Femur (tissue), 1 donor: ENCODE results near the gene DNAJC5.
"Not testable (repeated sequence)": the region's sequence is repeated elsewhere in the genome, so short reads cannot be mapped to it uniquely, and the experiment has no call there.

Experiments
- DNase-seq: peaks from one replicate; pipeline ENCODE4 v3.0.0-alpha.2; 2017

The DNAJC5 gene, protein sequence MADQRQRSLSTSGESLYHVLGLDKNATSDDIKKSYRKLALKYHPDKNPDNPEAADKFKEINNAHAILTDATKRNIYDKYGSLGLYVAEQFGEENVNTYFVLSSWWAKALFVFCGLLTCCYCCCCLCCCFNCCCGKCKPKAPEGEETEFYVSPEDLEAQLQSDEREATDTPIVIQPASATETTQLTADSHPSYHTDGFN

DNA sequence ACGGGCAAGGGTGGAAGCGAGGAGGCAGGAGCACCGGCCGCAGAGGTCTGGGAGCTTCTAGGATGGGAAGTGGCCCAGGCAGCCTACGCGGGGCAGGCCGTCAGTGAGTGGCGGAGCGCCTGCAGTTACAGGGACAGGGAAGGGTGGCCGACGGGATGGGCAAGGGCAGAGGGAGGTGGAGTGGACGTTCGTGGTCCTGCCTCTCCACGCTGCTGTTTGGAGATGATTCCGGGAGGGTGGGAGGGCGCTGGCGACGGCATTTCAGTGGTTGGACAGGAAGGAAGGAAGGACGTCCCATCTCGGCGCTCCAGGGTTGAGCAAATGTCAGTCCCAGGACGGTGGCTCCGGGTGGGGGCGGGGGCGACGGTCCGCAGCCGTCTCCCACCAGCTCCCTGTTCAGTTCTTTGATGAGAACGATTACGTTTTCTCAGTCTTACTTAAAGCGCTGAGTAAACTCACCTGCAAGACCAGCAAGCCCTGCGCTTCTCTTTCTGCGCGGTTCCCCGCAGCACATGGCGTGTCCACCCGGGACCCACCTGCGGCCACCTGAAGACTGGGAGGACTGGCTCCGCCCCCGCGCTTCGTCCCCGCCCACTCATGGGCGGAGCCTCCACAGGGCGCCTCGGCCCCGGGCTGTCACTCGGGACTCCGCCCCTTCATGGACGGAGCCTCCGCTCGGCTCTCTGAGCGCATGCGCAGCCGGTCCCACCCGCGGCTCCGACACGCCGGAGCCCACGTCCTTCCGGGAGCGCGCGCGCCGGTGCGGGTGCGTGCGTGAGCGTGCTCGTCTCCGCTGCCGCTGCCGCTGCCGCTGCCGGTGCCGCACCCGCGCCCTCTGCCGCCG lies at the start of gene DNAJC5:
Gene DNAJC5, plus strand, starts transcription at position 769 of the 844 bp plus-strand sequence. CDS start 33,220 bp downstream, outside the sequence.
- peak; percentile 96 for DNase-seq

DNA sequence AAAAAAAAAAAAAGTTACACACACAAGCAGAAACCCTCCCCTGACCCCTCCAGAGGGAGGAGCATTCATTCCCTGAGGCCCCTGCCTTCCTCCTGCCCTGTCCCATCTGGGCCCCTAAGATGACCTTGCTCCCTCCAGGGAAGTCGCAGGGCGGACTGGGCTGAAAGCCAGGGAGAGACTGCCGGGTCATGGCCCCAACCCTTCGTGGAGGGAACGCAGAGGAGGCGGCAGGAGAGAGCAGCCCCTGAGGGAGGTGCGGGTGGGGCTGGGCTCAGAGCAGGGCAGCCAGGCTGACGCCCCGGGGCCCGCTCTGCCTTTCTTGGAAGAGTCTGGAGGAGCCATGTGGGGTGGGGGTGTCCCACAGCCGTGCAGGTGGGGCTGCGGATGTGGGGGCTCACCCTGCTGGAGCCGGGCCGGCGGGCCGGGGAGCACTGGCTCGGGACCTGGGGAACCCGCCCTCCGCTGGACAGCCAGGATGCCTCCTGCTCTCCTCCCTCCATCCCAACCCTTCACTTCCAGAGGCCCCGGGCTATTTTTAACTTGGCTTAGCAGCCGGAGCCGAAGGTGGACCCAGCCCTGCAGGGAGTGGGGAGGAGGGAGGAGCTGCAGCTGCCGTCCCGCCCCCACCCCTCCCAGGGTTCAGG lies 48.7 kb upstream of the DNAJC5 start:
- peak; percentile 89 for DNase-seq

DNA sequence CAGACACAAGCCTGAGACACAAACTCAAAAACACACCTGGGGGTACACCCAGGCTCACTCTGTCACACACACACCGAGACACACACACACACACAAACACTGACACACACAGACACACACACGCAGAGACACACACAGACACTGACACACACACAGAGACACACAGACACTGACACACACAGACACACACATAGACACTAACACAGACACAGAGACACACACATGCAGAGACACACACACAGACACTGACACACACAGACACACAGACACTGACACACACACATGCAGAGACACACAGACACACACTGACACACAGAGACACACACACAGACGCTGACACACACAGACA lies 48.1 kb upstream of the DNAJC5 start:
- DNase-seq = no peak

DNA sequence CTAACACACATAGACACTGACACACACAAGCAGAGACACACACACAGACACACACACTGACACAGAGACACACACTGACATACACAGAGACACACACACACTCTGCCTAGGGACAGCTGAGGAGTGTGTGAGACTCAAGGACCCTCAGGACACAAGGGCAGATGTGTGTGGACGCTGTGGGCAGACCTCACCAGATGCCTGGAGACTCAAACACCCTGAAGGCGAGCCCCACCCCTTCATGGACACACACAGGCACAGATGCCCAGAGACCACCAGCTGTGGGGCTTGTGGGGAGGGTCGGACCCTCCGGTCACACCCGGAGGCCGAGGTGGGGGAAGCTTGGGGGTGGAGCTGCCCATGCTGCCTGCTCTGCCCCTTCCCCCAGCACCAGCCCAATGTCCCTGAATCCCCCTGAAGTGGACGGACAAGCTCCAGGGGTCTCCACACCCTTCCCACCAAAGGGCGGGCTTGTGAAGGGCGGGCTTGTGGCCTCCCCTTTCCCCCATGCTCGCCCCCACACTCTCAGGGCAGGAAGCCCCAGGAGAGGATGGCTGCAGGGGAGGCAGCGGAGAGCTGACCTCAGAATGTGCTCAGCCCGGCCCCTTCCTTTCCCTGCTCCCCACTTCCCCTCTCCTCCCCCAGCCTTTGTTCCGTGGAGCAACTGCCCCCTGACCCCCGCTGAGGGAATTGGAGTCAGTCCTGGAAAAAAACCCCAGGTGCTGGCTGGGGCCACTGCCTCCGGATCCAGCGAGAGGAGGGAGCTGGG lies 47.5 kb upstream of the DNAJC5 start:
- DNase-seq = peak; percentile 61

DNA sequence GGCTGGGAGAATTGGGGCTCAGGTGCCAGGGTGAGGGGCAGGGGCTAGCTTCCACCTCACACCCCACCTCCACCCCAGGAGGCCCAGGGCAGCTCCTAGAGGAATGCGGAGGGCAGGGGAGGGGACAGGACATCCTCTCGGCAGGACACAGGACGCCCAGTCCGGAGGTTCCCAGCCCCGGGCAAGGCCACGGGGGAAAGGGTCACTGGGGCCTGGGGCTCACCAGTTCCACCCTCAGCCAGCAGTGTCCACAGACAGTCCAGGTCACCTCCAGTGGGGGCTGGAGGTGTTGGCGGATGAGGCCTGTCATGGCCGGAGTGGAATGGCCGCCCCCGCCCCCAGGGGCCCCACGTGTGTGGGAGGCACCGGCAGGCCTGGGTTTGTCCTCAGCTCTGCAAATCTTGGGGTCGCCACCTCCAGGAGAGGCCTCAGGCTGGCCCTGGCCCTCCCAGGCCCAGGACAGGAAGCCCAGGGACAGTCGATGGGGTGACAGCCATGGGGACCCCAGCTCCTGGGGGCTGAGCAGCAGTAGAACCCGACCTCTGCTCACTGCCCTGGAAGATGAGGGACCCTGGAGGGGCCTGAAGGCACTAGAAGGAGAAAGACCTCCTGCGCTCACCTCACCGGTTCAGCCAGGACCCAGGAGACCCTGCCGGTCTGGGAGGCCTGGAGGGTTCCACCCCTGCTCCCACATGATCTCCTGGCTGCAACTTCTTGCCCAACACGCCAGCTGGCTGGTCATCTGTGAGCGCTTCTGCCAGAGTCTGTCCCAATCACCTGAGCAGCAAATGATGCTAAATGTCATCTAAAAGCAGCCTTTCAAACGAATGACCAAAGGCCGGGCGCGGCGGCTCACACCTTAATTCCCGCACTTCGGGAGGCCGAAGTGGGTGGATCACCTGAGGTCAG lies 46.7 kb upstream of the DNAJC5 start:
- peak; percentile 30 for DNase-seq

DNA sequence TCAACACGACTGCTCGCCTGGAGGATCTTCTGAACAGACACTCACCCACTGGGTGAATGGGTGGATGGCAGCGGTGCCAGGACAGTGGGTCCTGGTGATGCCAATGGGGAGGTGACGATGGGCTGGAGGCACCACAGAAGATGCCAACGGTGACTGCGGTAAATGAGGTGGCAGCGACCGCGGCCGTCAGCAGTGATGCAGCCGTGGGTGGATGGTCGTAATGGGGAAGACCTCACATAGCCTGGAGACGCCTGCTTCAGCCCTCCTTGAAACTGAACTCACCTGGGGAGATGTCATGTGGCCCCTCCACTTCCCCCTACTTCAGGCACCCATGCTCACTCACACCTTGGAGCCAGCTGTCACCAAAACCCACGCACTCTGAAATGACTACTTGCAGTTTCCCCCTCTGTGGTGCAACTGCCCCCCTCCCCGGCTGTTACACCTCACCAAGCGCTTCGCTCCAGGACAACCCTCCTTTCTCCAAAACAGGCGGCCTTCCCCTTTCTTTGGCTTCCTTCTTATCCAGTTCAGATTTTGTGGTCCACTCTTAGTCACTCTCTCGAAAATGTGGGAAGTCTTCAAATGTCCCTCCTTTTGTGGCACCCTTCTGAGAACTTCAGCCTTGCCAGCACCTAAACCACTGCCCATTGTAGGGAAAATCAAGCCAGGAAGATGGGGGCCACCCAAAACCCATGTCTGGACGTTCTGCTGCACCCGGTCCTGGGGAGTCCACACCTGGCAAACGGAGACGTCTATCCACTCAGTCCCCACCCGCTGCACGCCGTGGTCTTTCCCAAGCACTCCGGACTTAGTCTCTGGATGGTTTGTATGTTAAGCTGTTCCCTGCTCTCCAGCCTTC lies 44.0 kb upstream of the DNAJC5 start:
- no peak for DNase-seq

DNA sequence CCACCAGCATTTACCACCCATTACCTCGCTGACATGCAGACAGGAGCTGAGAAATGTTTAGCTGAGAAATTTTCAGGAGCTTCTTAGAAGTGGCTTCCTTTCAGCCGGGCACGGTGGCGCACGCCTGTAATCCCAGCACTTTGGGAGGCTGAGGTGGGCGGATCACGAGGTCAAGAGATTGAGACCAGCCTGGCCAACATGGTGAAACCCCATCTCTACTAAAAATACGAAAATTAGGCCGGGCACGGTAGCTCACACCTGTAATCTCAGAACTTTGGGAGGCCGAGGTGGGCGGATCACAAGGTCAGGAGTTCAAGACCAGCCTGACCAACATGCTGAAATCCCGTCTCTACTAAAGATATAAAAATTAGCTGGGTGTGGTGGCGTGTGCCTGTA lies 43.4 kb upstream of the DNAJC5 start:
- DNase-seq = not testable (repeated sequence)

DNA sequence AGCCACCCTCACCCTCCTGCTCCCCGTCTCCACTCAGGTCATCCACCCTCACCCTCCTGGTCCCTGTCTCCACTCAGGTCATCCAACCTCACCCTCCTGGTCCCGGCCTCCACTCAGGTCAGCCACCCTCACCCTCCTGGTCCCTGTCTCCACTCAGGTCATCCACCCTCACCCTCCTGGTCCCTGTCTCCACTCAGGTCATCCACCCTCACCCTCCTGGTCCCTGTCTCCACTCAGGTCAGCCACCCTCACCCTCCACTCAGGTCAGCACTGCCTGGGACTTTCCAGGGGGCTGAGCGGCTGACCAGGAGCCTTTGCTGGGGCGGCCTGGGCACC lies 41.2 kb upstream of the DNAJC5 start:
- DNase-seq = not testable (repeated sequence)

DNA sequence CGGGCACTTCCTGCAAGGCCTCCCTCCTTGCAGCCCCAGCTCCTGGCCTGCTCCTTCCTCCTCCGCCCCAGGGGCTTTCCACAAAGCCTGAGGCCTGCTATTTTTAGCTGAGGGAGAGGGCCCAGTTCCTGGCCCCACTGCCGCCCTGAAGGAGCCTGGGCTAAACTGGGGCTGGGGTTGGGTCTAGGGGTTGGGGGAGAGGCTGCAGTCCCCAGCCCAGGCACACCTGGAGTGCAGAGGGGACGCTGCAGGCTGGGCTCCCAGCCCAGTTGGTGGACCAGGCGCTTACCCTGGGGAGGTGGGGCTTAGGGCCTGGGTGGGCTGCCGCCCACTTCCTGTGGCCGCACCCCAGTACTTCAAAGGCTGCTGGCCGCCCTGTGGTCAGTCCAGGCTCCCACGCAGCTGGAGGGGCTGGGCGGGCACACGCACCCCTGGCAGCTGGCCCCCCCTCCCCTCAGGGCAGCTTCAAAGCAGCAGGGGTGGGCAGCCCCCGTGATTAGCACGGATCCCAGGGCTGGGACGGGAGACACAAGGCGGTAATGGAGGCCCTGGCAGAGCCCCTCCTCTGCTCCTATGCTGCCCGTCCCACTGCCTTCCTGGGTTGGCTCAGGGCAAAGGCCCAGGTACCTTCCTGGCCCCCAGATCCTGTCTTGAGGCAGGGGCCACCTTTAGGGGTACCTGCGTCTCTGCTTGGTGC lies 40.7 kb upstream of the DNAJC5 start:
- peak; percentile 74 for DNase-seq

DNA sequence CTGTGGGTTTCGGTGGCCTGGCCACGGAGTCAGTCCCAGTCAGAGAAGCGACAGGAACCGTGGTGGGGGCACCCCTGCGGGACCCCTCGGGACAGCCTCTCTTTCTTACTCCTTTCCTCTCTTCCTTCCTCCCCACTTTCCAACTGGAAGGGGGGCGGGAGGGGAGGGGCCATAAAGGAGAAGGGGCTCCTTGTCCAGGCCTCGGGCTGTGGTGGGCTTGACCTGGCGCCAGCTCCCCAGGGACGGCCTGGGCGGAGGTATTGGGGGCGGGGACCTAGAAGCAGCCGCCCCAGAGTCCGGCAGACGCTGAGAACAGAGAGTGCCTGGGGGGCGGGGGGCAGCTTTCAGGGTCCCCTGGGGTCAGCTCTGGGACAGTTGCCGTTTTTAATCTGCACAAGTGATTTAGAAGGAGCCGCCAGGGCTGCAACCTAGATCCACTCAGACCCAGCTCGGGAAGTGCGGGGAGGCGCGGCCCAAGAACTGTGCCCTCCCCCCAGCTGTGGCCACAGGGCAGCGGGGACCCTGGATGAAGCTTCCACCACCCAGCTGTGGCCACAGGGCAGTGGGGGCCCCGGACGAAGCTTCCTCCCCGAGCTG lies 40.1 kb upstream of the DNAJC5 start:
- peak; percentile 77 for DNase-seq

DNA sequence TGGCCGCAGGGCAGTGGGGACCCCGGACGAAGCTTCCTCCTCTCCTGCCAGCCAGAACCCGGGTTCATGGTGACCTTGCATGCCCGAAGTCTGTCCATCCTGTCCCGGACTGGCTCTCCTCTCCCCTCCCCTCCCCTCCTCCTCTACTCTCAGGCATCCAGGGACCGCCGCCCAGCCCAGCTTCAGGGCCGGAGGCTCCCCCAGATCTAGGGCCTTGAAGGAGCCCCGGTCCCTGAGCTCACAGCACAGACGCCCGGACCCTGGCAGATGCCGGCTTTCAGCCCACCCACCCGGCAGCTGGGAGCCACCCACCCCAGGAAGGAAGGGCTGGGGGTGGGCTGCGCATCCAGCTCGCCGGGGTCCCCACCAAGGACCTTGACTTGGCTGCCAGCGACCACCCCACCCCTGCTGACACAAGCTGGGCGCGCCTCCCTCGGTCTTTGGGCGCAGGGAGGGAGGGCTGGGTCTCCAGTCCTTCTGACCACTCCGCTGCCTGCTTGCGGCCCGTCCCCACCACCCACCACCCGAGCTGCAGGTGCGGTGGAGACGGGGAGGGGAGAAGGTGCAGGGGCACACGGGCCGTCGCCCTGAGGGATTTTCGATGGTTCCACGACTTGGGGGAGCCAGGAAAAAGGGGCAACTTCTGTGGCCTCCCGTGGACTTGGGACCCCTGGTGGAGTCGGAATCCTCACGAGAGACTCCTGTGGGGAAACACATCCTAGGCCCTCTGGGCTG lies 39.4 kb upstream of the DNAJC5 start:
- DNase-seq = no peak

DNA sequence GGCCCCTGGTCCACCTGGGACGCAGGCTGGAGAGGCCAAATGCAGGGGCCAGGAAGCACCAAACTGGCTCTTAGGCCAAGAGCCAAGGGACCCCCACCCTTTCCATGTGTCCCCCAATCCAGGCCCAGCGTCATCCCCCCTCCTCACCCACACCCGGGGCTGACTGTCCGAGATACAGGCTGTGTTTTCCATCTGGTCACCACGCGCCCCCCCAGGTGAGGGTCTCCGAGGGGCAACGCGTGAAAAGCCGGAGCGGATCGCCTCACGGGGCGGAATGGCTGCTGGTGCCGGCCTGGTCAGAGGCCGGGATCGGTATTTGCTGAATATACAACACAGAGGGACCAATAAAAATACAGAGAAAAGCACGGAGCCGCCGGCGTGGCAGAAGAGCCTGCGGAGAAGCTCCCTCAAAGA lies 38.8 kb upstream of the DNAJC5 start:
- no peak for DNase-seq

DNA sequence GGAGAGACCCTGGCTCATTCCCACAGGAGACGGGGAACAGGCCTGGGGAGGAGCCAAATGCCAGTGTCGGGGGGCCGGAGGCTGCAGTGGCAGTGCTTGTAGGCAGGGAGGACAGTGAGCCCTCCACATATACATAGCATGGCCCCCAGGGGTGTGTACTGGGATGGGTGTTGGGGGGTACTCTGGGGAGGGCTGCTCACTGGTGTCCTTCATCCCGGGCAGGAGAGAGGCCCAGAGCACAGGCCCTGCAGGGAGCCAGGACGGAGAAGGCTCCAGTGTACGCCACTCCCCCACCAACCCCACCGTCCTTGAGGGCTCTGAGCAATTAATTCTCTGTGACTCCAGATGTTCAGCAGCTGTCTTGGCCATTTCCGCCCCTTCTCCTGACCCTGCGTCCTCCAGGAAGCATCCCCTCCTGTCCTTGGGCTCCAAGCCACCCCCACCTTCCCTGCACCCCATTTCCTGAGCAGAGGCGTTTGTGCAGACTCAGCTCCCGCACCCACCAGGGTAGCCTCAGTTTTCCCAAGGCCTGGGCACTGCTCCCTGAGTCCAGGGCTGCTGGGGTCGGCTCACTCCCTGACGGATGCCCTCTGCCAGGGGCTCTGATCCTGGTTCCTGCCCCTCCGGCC lies 37.0 kb upstream of the DNAJC5 start:
- DNase-seq = peak; percentile 69

DNA sequence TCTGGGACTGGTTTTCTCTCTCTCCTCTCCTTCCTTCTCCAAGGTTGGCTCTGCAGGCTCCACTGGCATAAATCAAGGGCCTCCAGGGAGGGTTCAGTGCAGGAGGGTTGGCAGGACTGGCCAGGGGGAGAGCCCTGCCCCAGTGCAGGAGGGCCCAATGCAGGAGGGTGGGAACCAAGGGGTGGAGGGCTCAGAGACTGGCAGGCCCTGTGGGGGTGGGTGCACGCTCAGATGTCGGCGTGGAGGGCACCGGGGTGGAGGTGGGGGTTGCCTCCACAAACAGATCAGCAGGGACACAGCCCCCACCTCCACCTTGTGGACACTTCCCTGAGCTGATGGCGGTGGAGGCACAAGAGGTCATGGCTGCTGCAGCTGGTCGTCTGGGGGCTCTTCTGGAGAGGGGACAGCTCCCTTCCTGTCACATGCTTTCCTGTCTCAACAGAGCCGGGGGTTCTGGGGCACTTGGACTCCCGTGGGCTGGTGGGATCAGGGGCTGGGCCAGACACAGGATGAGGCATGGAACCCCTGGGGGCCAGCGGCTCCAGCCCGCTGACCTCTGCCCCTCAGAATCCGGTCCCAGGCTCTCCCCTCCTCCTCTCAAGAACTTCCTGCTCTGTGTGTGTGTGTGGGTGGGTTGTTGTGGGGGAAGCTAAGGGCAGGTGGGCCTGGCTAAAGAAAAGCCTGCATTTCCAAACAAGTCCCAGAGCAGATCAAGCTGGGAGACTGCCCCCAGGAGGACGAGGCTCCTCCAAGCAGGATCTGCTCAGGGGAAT lies 36.3 kb upstream of the DNAJC5 start:
- peak; percentile 71 for DNase-seq

DNA sequence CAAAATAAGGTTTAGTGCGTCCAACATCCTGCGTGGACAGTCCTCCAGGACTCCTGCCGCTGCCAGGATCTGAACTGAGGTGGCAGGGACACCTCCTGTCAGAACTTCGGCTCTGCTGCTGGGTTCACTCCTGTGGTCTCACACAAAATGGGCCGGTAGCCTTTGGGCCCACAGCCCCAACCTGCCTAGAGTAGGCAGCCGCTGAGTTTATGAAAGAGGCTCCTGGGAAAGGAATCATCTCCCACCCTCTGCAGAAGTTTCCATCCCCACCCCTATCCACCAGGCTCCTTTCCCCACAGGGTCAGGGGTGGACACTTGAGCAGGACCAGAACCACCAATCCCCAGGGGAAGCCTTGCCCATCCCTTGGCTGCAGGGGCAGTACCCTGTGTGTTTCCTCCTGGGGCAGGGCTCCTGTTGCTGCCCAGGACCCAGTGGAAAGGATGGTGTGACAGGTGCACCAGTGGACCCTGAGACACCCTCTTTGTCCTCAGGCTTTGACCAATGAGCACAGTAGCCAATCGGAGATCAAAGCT lies 35.7 kb upstream of the DNAJC5 start:
- DNase-seq = no peak

DNA sequence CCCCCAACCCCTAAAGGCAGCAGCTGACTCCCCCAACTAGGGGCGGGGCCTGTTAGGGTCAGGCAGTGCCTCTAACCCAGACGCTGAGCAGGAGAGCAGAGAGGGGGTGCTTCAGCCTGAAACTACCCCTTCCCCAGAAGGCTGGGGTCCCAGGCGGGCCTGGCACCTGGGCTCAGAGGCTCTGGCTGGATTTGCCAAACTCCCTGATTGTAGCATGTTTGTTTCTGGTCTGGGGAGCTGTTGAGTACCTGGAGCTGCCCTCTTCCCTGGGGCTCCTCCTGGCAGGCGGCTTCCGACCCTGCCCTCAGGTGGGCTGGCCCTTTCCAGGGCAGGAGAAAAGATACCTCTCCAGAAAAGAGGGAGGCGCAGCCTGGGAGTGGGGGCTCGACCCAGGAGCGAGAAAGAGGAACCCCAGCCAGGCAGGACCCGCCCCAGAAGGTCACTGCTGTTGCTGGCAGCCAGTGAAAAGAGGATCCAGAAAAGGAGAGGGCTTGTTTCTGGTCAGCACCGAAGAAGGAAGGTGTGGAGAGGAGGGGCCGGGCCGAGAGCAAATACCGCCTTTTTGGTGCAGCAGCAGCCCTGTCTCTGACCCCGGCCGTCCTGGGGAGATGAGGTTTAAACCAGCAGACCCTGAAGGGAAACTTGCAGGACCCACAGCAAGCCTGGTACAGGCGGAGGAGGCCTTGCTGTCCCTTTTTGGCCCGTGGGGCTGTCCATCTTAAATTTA lies 34.4 kb upstream of the DNAJC5 start:
- no peak for DNase-seq

DNA sequence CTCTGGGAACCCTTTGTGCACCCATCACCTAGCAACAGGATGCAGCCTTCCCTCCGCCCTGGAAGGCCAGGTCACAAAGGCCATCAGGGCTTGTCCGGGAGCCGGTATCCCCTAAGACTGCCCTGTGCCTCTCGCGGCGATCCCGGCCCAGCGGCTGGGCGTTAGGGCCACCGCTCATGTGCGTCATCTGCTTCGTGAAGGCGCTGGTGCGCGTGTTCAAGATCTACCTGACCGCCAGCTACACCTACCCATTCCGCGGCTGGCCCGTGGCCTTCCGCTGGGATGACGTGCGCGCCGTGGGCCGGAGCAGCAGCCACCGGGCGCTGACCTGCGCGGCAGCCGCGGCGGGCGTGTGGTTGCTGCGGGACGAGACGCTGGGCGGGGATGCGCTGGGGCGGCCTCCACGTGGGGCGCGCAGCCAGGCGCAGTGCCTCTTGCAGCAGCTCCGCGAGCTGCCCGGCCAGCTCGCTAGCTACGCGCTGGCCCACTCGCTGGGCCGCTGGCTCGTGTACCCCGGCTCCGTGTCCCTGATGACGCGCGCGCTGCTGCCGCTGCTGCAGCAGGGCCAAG lies 33.5 kb upstream of the DNAJC5 start, which contains the start of gene ABHD16B:
Gene ABHD16B, plus strand, starts transcription at position 134 of the 570 bp plus-strand sequence. Its CDS starts 43 bp downstream, at position 177.
- no peak for DNase-seq
